ENCODE data around the gene SF3B3.

Gene SF3B3

DNA sequence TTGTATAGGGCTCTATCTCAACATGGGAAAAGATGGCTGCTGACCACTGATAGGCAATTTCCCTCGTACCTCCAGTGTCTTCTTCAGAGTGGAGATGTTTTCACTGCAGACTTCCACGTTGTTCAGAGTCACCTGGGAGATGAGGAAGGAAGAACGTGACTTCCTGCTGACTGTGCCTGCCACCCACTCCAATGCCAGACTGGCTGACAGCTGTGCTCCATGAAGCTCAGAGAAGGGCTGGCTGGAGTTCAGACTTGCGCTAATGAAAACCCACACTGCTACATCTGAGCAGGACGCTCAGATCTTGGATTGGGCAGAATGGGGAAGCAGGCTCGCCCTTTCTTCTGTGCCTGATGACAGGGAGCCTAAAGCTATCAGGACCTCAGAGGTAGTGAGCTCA lies 33.4 kb upstream of the SF3B3 start:
- POLR2A ChIA-PET = interaction anchor here (1.3 kb wide), 1 partner anchor 86 kb away, joined by 5 read pairs; no protein-coding TSS in a partner anchor
- CTCF ChIA-PET = interaction anchor here (1.0 kb wide), 2 partner anchors 20 to 248 kb away, joined by 3 to 5 read pairs; no protein-coding TSS in a partner anchor
- TF ChIP-seq, protein P1, sequence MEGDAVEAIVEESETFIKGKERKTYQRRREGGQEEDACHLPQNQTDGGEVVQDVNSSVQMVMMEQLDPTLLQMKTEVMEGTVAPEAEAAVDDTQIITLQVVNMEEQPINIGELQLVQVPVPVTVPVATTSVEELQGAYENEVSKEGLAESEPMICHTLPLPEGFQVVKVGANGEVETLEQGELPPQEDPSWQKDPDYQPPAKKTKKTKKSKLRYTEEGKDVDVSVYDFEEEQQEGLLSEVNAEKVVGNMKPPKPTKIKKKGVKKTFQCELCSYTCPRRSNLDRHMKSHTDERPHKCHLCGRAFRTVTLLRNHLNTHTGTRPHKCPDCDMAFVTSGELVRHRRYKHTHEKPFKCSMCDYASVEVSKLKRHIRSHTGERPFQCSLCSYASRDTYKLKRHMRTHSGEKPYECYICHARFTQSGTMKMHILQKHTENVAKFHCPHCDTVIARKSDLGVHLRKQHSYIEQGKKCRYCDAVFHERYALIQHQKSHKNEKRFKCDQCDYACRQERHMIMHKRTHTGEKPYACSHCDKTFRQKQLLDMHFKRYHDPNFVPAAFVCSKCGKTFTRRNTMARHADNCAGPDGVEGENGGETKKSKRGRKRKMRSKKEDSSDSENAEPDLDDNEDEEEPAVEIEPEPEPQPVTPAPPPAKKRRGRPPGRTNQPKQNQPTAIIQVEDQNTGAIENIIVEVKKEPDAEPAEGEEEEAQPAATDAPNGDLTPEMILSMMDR (IDR thresholded peaks at IDR 0.05; ENCODE audit: control extremely low read depth, extremely low read depth, low read depth, missing control alignments) = no peak
- DNase-seq (ENCODE audit: extremely low spot score) = no peak

DNA sequence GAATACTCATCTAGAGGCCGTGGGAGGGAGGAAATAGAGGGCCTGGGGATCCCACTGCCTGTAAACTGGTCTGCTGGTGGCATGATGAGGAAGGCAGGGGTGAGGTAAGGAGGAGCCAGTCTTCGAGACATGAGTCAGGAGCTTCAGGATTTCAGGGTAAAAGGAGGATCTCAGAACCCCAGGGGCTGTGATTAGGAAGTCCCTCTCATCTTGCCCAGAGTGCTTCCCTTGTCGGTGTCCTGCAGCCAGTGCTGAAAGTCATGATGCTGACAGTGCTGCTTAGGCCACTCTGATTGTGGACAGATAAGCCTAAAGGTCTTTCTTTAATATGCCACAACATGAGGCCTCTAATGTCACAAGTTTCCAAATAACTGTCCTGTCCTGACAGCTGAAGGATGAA lies 29.8 kb upstream of the SF3B3 start:
- no peak for DNase-seq (ENCODE audit: extremely low spot score)
- CTCF ChIA-PET = no interaction called here
- POLR2A ChIA-PET = interaction anchor here (0.5 kb wide), 1 partner anchor 134 kb away, joined by 7 read pairs; no protein-coding TSS in a partner anchor
- TF ChIP-seq, protein P1 (IDR thresholded peaks at IDR 0.05; ENCODE audit: control extremely low read depth, extremely low read depth, low read depth, missing control alignments) = no peak

DNA sequence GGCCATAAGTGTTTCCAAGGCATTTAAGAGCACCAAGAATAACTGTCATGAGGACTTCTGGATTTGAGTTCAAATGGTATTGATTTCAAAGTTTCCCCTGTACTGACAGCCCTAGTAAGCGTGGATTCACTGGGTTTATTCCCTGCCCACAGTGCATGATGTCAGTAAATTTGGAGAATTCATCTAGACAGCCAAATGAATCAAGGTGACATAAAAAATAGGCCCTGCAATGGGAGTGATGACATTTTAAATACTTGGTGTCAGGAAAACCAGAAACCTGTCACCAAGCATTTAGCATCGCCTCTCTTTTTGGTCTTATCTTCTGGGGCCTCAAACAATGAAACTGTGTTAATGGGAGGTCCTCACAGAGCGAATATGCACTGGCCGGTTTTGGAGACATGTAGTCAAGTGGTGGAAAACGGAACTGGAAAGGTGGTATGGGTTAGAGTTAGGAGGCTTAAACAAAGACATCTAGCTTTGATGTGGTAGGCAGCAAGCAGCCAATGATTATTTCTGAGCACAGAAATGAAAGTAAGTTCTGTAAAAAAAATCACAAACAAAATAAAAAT lies 29.3 kb upstream of the SF3B3 start:
- TF ChIP-seq, protein P1 (IDR thresholded peaks at IDR 0.05; ENCODE audit: control extremely low read depth, extremely low read depth, low read depth, missing control alignments) = no peak
- ChIA-PET POLR2A (no interaction called here), CTCF (interaction anchor here (3.4 kb wide), 1 partner anchor 10 kb away, joined by 14 read pairs; no protein-coding TSS in a partner anchor)
- no peak for DNase-seq (ENCODE audit: extremely low spot score)

DNA sequence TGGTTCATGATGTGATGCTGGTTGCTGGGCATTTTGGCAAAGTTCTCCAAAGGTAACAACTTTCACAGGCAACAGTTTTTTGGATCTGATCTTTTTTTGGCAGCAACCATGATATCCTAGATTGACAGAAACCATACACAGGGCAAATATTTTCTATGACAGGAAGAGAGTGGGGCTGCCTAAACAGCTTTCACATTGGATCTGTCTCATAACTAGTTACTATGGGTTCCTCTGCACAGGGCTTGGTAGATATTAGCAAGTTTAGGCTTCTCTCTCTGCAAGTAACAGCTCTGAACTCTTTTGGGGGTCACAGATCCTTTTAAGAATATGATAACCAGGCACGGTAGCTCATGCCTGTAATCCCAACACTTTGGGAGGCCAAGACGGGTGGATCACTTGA lies 28.8 kb upstream of the SF3B3 start:
- POLR2A ChIA-PET = no interaction called here
- TF ChIP-seq, protein P1 (IDR thresholded peaks at IDR 0.05; ENCODE audit: control extremely low read depth, extremely low read depth, low read depth, missing control alignments) = no peak
- no peak for DNase-seq (ENCODE audit: extremely low spot score)
- CTCF ChIA-PET = interaction anchor here (3.4 kb wide), 1 partner anchor 11 kb away, joined by 14 read pairs; no protein-coding TSS in a partner anchor

DNA sequence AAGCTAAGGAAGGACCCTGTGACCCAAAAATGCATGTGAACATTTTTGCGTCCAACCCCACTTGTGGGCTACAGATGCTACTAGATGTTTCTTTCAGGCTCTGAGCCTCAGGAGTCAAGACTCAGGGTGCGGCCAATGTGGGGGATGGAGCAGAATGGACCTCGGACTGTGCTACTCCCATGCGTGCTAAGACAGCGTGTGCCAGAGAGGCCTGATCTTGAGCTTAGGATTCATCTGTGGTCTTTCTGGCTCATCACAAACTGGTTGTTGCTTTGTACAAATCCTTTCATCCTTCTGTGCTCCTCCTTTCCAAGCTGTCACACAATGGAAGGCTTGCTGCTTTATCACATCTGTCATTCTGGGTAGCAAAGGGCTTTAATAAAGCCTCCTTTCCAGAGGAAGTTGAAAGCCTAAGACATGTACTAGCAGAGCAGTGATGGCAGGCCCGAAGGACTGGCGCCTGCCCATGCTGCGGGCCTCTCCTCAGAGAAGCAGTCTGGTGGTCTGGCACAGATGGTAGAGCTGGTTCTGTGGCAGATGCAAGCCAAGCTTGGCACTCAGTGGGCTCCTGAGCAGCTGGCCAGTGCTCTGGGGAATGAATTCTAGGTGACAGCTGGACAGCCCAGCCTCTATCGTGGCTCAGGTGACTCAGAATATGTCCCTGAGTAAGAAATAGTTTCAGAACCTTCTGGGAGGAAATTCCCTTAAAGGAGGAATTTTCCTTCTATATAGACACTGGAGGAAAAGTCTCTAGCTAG lies 28.0 kb upstream of the SF3B3 start:
- TF ChIP-seq, protein P1 (IDR thresholded peaks at IDR 0.05; ENCODE audit: control extremely low read depth, extremely low read depth, low read depth, missing control alignments) = no peak
- no peak for DNase-seq (ENCODE audit: extremely low spot score)
- POLR2A ChIA-PET = no interaction called here
- CTCF ChIA-PET = interaction anchor here (1.0 to 3.4 kb wide), 2 partner anchors 12 to 157 kb away, joined by 3 to 14 read pairs; no protein-coding TSS in a partner anchor

DNA sequence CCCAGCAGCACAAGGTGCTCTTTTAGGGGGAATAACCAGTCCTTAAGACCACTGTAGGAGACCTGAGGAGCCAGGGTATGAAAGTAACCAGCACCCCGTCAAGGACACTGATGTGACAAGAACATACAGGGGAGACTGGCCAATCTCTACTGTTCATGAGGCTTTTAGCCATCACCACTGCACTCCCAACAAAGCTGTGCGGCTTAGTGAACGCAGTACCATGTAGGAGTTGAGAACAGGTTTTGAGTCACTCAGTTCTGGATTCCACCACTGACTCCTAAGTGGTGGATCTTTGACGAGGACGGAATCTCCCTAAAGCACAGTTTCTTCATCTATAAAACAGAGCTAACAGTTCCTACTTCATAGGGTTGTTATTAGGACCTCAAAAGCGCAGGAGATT lies 27.1 kb upstream of the SF3B3 start:
- ChIA-PET CTCF (interaction anchor here (0.7 to 3.4 kb wide), 10 partner anchors 12 to 156 kb away, joined by 3 to 14 read pairs (median 4); no protein-coding TSS in a partner anchor), POLR2A (interaction anchor here (1.2 kb wide), 1 partner anchor 122 kb away, joined by 3 read pairs; no protein-coding TSS in a partner anchor)
- TF ChIP-seq, protein P1 (IDR thresholded peaks at IDR 0.05; ENCODE audit: control extremely low read depth, extremely low read depth, low read depth, missing control alignments) = no peak
- DNase-seq (ENCODE audit: extremely low spot score) = no peak
